ENCODE data around the gene ACP4. TPM values are rescaled to one million over a fixed set of nuclear protein-coding genes. Genes with fewer than 3 reads are reported as not detected.

Gene ACP4
- total and polyA plus RNA-seq, 2 experiments from 2014 or later: not detected

GRCh38 chr19:50790922-50791467 lies 780 bp downstream of the ACP4 start:
- DNase-seq (ENCODE audit: low spot score): no peak
- Histone ChIP-seq H3K79me2 (replicated peaks; ENCODE audit: insufficient read depth) (no peaks in the 10 kb centered on the region), H3F3A (replicated peaks; ENCODE audit: low read depth) (peaks cover 11% of the 10 kb centered on the region), H3K27me3 (ENCODE audit: insufficient read depth) (no peaks in the 10 kb centered on the region), H3K4me2 (no peak overlapping the region), H3K36me3 (ENCODE audit: insufficient read depth) (no peaks in the 10 kb centered on the region), H4K20me1 (replicated peaks; ENCODE audit: insufficient read depth) (peaks cover 17% of the 10 kb centered on the region), H2AFZ (no peak overlapping the region), H3K4me3 (no peak overlapping the region), H3K4me1 (ENCODE audit: insufficient read depth) (peaks cover 9% of the 10 kb centered on the region), H3K9me2 (ENCODE audit: insufficient read depth) (no peaks in the 10 kb centered on the region), H3K27ac (ENCODE audit: low read depth) (no peak overlapping the region)
- no peak for ATAC-seq
- H3K4me1 Mint-ChIP-seq: peaks cover 6% of the 10 kb centered on the region; the same call in 2 of the 3 replicates
- TF ChIP-seq ZNF331 (CRISPR knock-in tag; IDR thresholded peaks at IDR 0.05; ENCODE audit: low read depth): no peak
- no peak for TF ChIP-seq CREB1 (CRISPR knock-in tag; IDR thresholded peaks at IDR 0.05; ENCODE audit: low read depth)
- no peak for TF ChIP-seq JUNB (IDR thresholded peaks at IDR 0.05; ENCODE audit: unreplicated experiment)
- TF ChIP-seq, protein P1, sequence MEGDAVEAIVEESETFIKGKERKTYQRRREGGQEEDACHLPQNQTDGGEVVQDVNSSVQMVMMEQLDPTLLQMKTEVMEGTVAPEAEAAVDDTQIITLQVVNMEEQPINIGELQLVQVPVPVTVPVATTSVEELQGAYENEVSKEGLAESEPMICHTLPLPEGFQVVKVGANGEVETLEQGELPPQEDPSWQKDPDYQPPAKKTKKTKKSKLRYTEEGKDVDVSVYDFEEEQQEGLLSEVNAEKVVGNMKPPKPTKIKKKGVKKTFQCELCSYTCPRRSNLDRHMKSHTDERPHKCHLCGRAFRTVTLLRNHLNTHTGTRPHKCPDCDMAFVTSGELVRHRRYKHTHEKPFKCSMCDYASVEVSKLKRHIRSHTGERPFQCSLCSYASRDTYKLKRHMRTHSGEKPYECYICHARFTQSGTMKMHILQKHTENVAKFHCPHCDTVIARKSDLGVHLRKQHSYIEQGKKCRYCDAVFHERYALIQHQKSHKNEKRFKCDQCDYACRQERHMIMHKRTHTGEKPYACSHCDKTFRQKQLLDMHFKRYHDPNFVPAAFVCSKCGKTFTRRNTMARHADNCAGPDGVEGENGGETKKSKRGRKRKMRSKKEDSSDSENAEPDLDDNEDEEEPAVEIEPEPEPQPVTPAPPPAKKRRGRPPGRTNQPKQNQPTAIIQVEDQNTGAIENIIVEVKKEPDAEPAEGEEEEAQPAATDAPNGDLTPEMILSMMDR (conservative IDR thresholded peaks at IDR 0.05; ENCODE audit: low read depth in 2 of 2): no peak
- no peak for TF ChIP-seq POLR2AphosphoS5 (IDR thresholded peaks at IDR 0.05; ENCODE audit: low read depth)
- TF ChIP-seq ETS1 (IDR thresholded peaks at IDR 0.05): no peak
- no peak for TF ChIP-seq EZH2phosphoT487 (IDR thresholded peaks at IDR 0.05; ENCODE audit: unreplicated experiment)
- TF ChIP-seq, protein P2, sequence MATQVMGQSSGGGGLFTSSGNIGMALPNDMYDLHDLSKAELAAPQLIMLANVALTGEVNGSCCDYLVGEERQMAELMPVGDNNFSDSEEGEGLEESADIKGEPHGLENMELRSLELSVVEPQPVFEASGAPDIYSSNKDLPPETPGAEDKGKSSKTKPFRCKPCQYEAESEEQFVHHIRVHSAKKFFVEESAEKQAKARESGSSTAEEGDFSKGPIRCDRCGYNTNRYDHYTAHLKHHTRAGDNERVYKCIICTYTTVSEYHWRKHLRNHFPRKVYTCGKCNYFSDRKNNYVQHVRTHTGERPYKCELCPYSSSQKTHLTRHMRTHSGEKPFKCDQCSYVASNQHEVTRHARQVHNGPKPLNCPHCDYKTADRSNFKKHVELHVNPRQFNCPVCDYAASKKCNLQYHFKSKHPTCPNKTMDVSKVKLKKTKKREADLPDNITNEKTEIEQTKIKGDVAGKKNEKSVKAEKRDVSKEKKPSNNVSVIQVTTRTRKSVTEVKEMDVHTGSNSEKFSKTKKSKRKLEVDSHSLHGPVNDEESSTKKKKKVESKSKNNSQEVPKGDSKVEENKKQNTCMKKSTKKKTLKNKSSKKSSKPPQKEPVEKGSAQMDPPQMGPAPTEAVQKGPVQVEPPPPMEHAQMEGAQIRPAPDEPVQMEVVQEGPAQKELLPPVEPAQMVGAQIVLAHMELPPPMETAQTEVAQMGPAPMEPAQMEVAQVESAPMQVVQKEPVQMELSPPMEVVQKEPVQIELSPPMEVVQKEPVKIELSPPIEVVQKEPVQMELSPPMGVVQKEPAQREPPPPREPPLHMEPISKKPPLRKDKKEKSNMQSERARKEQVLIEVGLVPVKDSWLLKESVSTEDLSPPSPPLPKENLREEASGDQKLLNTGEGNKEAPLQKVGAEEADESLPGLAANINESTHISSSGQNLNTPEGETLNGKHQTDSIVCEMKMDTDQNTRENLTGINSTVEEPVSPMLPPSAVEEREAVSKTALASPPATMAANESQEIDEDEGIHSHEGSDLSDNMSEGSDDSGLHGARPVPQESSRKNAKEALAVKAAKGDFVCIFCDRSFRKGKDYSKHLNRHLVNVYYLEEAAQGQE (IDR thresholded peaks at IDR 0.05; ENCODE audit: unreplicated experiment): no peak
- no peak for TF ChIP-seq STAT1 (IDR thresholded peaks at IDR 0.05; ENCODE audit: unreplicated experiment)
- TF ChIP-seq, protein P3, sequence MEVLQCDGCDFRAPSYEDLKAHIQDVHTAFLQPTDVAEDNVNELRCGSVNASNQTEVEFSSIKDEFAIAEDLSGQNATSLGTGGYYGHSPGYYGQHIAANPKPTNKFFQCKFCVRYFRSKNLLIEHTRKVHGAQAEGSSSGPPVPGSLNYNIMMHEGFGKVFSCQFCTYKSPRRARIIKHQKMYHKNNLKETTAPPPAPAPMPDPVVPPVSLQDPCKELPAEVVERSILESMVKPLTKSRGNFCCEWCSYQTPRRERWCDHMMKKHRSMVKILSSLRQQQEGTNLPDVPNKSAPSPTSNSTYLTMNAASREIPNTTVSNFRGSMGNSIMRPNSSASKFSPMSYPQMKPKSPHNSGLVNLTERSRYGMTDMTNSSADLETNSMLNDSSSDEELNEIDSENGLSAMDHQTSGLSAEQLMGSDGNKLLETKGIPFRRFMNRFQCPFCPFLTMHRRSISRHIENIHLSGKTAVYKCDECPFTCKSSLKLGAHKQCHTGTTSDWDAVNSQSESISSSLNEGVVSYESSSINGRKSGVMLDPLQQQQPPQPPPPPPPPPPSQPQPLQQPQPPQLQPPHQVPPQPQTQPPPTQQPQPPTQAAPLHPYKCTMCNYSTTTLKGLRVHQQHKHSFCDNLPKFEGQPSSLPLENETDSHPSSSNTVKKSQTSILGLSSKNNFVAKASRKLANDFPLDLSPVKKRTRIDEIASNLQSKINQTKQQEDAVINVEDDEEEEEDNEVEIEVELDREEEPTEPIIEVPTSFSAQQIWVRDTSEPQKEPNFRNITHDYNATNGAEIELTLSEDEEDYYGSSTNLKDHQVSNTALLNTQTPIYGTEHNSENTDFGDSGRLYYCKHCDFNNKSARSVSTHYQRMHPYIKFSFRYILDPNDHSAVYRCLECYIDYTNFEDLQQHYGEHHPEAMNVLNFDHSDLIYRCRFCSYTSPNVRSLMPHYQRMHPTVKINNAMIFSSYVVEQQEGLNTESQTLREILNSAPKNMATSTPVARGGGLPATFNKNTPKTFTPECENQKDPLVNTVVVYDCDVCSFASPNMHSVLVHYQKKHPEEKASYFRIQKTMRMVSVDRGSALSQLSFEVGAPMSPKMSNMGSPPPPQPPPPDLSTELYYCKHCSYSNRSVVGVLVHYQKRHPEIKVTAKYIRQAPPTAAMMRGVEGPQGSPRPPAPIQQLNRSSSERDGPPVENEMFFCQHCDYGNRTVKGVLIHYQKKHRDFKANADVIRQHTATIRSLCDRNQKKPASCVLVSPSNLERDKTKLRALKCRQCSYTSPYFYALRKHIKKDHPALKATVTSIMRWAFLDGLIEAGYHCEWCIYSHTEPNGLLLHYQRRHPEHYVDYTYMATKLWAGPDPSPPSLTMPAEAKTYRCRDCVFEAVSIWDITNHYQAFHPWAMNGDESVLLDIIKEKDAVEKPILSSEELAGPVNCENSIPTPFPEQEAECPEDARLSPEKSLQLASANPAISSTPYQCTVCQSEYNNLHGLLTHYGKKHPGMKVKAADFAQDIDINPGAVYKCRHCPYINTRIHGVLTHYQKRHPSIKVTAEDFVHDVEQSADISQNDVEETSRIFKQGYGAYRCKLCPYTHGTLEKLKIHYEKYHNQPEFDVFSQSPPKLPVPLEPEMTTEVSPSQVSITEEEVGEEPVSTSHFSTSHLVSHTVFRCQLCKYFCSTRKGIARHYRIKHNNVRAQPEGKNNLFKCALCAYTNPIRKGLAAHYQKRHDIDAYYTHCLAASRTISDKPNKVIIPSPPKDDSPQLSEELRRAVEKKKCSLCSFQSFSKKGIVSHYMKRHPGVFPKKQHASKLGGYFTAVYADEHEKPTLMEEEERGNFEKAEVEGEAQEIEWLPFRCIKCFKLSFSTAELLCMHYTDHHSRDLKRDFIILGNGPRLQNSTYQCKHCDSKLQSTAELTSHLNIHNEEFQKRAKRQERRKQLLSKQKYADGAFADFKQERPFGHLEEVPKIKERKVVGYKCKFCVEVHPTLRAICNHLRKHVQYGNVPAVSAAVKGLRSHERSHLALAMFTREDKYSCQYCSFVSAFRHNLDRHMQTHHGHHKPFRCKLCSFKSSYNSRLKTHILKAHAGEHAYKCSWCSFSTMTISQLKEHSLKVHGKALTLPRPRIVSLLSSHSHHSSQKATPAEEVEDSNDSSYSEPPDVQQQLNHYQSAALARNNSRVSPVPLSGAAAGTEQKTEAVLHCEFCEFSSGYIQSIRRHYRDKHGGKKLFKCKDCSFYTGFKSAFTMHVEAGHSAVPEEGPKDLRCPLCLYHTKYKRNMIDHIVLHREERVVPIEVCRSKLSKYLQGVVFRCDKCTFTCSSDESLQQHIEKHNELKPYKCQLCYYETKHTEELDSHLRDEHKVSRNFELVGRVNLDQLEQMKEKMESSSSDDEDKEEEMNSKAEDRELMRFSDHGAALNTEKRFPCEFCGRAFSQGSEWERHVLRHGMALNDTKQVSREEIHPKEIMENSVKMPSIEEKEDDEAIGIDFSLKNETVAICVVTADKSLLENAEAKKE (CRISPR knock-in tag; IDR thresholded peaks at IDR 0.05): no peak
- no peak for TF ChIP-seq EZH2 (IDR thresholded peaks at IDR 0.05; ENCODE audit: low read depth, unreplicated experiment)
- TF ChIP-seq ZNF114 (CRISPR knock-in tag; IDR thresholded peaks at IDR 0.05): no peak
- TF ChIP-seq NANOG (IDR thresholded peaks at IDR 0.05; ENCODE audit: borderline replicate concordance): no peak
- no peak overlapping the region; the same call in 2 of the 3 replicates for H3K4me3 Mint-ChIP-seq
- peaks cover 33% of the 10 kb centered on the region for H3K27me3 Mint-ChIP-seq (ENCODE audit: insufficient read depth, low read depth, poor library complexity)
- peaks cover 6% of the 10 kb centered on the region; the same call in 2 of the 3 replicates for H3K36me3 Mint-ChIP-seq (ENCODE audit: low read depth)
- peaks cover 16% of the 10 kb centered on the region for H3K9me3 Mint-ChIP-seq
- no peak overlapping the region for H3K27ac Mint-ChIP-seq

Data from GM23338 (cell line).